ENCODE data around the gene NAV3. TPM values are rescaled to one million over a fixed set of nuclear protein-coding genes. Genes with fewer than 3 reads are reported as not detected.

NAV3 gene
- total and polyA plus RNA-seq, 9 of the 15 experiments (the other 6 are each of a cell fraction or from before 2014, with no cell fraction given) = 0.04 TPM; not detected in 8

- 0% methylated on average over 2 of the region's 2 CpGs for WGBS (ENCODE audit: insufficient coverage, low coverage, missing lambda C conversion rate)
- intact Hi-C loops (cut with micrococcal nuclease) = no loop called here
- TF ChIP-seq ZNF217 (CRISPR knock-in tag; IDR thresholded peaks at IDR 0.05) = no peak
- TF ChIP-seq E2F3 (CRISPR knock-in tag; IDR thresholded peaks at IDR 0.05) = no peak
- no peak for TF ChIP-seq MYBL2 (IDR thresholded peaks at IDR 0.05; ENCODE audit: low read depth)
- TF ChIP-seq MYBL2 (CRISPR knock-in tag; IDR thresholded peaks at IDR 0.05; ENCODE audit: borderline replicate concordance) = no peak
- no peak for TF ChIP-seq TEAD1 (CRISPR knock-in tag; IDR thresholded peaks at IDR 0.05)
- no peak for TF ChIP-seq ELF1 (tag; IDR thresholded peaks at IDR 0.05)
- TF ChIP-seq, protein P1, sequence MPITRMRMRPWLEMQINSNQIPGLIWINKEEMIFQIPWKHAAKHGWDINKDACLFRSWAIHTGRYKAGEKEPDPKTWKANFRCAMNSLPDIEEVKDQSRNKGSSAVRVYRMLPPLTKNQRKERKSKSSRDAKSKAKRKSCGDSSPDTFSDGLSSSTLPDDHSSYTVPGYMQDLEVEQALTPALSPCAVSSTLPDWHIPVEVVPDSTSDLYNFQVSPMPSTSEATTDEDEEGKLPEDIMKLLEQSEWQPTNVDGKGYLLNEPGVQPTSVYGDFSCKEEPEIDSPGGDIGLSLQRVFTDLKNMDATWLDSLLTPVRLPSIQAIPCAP (CRISPR knock-in tag; IDR thresholded peaks at IDR 0.05; ENCODE audit: borderline replicate concordance) = no peak
- TF ChIP-seq KDM4B (IDR thresholded peaks at IDR 0.05; ENCODE audit: borderline replicate concordance in 2 of 2, low read depth in 1 of 2) = no peak
- TF ChIP-seq ZNF316 (IDR thresholded peaks at IDR 0.05) = no peak
- TF ChIP-seq, protein P2, sequence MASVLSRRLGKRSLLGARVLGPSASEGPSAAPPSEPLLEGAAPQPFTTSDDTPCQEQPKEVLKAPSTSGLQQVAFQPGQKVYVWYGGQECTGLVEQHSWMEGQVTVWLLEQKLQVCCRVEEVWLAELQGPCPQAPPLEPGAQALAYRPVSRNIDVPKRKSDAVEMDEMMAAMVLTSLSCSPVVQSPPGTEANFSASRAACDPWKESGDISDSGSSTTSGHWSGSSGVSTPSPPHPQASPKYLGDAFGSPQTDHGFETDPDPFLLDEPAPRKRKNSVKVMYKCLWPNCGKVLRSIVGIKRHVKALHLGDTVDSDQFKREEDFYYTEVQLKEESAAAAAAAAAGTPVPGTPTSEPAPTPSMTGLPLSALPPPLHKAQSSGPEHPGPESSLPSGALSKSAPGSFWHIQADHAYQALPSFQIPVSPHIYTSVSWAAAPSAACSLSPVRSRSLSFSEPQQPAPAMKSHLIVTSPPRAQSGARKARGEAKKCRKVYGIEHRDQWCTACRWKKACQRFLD (CRISPR knock-in tag; IDR thresholded peaks at IDR 0.05) = no peak
- no peak for TF ChIP-seq ZNF124 (CRISPR knock-in tag; IDR thresholded peaks at IDR 0.05)
- no peak for TF ChIP-seq CREM (IDR thresholded peaks at IDR 0.05; ENCODE audit: low read depth)
- TF ChIP-seq, protein P3, sequence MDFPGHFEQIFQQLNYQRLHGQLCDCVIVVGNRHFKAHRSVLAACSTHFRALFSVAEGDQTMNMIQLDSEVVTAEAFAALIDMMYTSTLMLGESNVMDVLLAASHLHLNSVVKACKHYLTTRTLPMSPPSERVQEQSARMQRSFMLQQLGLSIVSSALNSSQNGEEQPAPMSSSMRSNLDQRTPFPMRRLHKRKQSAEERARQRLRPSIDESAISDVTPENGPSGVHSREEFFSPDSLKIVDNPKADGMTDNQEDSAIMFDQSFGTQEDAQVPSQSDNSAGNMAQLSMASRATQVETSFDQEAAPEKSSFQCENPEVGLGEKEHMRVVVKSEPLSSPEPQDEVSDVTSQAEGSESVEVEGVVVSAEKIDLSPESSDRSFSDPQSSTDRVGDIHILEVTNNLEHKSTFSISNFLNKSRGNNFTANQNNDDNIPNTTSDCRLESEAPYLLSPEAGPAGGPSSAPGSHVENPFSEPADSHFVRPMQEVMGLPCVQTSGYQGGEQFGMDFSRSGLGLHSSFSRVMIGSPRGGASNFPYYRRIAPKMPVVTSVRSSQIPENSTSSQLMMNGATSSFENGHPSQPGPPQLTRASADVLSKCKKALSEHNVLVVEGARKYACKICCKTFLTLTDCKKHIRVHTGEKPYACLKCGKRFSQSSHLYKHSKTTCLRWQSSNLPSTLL (IDR thresholded peaks at IDR 0.05) = no peak
- no peak for TF ChIP-seq PHTF2 (CRISPR knock-in tag; IDR thresholded peaks at IDR 0.05)
Observed at GRCh38 chr12:78220811-78221210, 390.1 kb downstream of the NAV3 start.

More at GRCh38 chr12:78220811-78221210, 390.1 kb downstream of the NAV3 start:
- Histone ChIP-seq H3K79me2 (ENCODE audit: control insufficient read depth, insufficient read depth, low read length) (no peaks in the 10 kb centered on the region), H3K4me3 (no peak overlapping the region), H2AFZ (ENCODE audit: low read depth, low read length) (no peak overlapping the region), H3K9me3 (replicated peaks; ENCODE audit: control insufficient read depth, insufficient read depth, low read depth, low read length) (no peaks in the 10 kb centered on the region), H3K9me1 (ENCODE audit: control insufficient read depth, insufficient read depth, low read length) (no peaks in the 10 kb centered on the region), H3K27me3 (ENCODE audit: control insufficient read depth in 2 of 2, insufficient read depth in 2 of 2, low read length in 2 of 2) (no peaks in the 10 kb centered on the region), H4K20me1 (replicated peaks; ENCODE audit: control insufficient read depth, insufficient read depth, low read length) (no peaks in the 10 kb centered on the region), H3K9ac (ENCODE audit: insufficient read depth in 1 of 2, low read depth in 2 of 2, low read length in 2 of 2) (no peak overlapping the region), H3K4me1 (replicated peaks in 1 of 2; ENCODE audit: control insufficient read depth in 2 of 2, insufficient read depth in 2 of 2, low read length in 2 of 2) (no peaks in the 10 kb centered on the region), H3K27ac (ENCODE audit: extremely low read depth, low read depth, low read length) (no peak overlapping the region), H3K4me2 (ENCODE audit: insufficient read depth, low read length) (no peak overlapping the region), H3K36me3 (ENCODE audit: control insufficient read depth, insufficient read depth, low read length) (no peaks in the 10 kb centered on the region)
- no TSS peak for BruUV-seq (replicated peaks)
- FAIRE-seq = no peak
- in situ Hi-C loops (cut with MboI) = no loop called here
- ChIA-PET CTCF (ENCODE audit: low intra/inter-chr PET ratio) (no interaction called here), POLR2A (no interaction called here)
- DNase-seq (ENCODE audit: extremely low read depth in 1 of 4, low spot score in 3 of 4) = no peak
- no peak for ATAC-seq
